ENCODE results near the gene NOL7. TPM values are rescaled to one million over a fixed set of nuclear protein-coding genes. Genes with fewer than 3 reads are reported as not detected.

Gene NOL7
- total RNA-seq, 1 experiment from 2014 or later, result 73.7 TPM

GRCh38 chr6:13611715-13612114 is 3.4 kb upstream of the NOL7 start:
- no peak overlapping the region for H2AFZ ChIP-seq (ENCODE audit: low read depth, low read length, poor library complexity, severe bottlenecking)
- peaks cover 15% of the 10 kb centered on the region for H3K79me2 ChIP-seq (ENCODE audit: insufficient read depth, low read length)
- no peaks in the 10 kb centered on the region for H3K9me3 ChIP-seq (ENCODE audit: control insufficient read depth in 1 of 2, insufficient read depth in 1 of 2, low read depth in 1 of 2, low read length in 2 of 2)
- intact Hi-C loops (cut with micrococcal nuclease), result no loop called here
- DNase-seq (ENCODE audit: low read depth, low spot score) (no peak), ATAC-seq (no peak)
- peaks cover 10 to 20% of the 10 kb centered on the region in 2 experiments; a peak in 3 of 4 replicates for H3K4me1 ChIP-seq (ENCODE audit: control insufficient read depth in 1 of 2, insufficient read depth in 2 of 2, low read length in 2 of 2)
- no peak for TF ChIP-seq ZNF274 (IDR thresholded peaks at IDR 0.05; ENCODE audit: low read depth, low read length)
- no peak for TF ChIP-seq ZFX (IDR thresholded peaks at IDR 0.05)
- no peak for TF ChIP-seq CTCF (IDR thresholded peaks at IDR 0.05 in 2 of 3, conservative IDR thresholded peaks at IDR 0.05 in 1 of 3; ENCODE audit: borderline replicate concordance in 1 of 3, insufficient read depth in 1 of 3, low read depth in 2 of 3, low read length in 2 of 3)
- no peak for TF ChIP-seq ELF1 (IDR thresholded peaks at IDR 0.05; ENCODE audit: borderline replicate concordance, low read depth)
- no peak for TF ChIP-seq YY1 (IDR thresholded peaks at IDR 0.05; ENCODE audit: extremely low read depth, insufficient replicate concordance, low read depth, low read length)
- TF ChIP-seq CBX3 (IDR thresholded peaks at IDR 0.05; ENCODE audit: low read depth), result no peak
- TF ChIP-seq SIN3A (IDR thresholded peaks at IDR 0.05; ENCODE audit: low read depth), result no peak
- no peak for TF ChIP-seq SP1 (IDR thresholded peaks at IDR 0.05; ENCODE audit: low read depth)
- TF ChIP-seq MAX (IDR thresholded peaks at IDR 0.05), result no peak
- RAD21 ChIA-PET (ENCODE audit: low non-redundant PET in 1 of 2, low total read pairs in 2 of 2, uncharacterized antibody in 2 of 2, unreplicated experiment in 2 of 2), result no interaction called here
- H3K9ac ChIP-seq (ENCODE audit: low read length), result no peak overlapping the region
- peaks cover 2 to 5% of the 10 kb centered on the region in 2 experiments; a peak in 3 of 4 replicates for H3K36me3 ChIP-seq (ENCODE audit: control insufficient read depth in 1 of 2, insufficient read depth in 2 of 2, low read length in 2 of 2)
- POLR2A ChIA-PET, result no interaction called here
- H3K9me2 ChIP-seq (ENCODE audit: insufficient read depth), result no peaks in the 10 kb centered on the region
- no peaks in the 10 kb centered on the region for H3K27me3 ChIP-seq (ENCODE audit: insufficient read depth, low read length)
- no TSS peak for BruUV-seq (replicated peaks)
- no peak overlapping the region for H3K4me3 ChIP-seq (replicated peaks in 1 of 2; ENCODE audit: low read depth in 1 of 2, low read length in 2 of 2)
- H3K4me2 ChIP-seq (ENCODE audit: low read length), result no peak overlapping the region
- H3K27ac ChIP-seq (ENCODE audit: low read depth, low read length), result no peak overlapping the region
- peaks cover 4% of the 10 kb centered on the region; the same call in 1 of the 2 replicates for H4K20me1 ChIP-seq (ENCODE audit: insufficient read depth)
- CTCF ChIA-PET, result no interaction called here
